Right kidney (tissue), 1 donor: ENCODE measurements around the gene SNED1.

Source experiments
- DNase-seq: peaks from one replicate; pipeline ENCODE4 v3.0.0-alpha.2; 2016

Gene SNED1

GRCh38 chr2:241110089-241110606 is 111.7 kb downstream of the SNED1 start:
- DNase-seq, result no peak

- DNase-seq, result no peak
Measured at GRCh38 chr2:241110607-241111439, 112.4 kb downstream of the SNED1 start.

GRCh38 chr2:241111440-241111805 is 113.0 kb downstream of the SNED1 start:
- DNase-seq, result no peak

GRCh38 chr2:241112046-241112445 is 113.6 kb downstream of the SNED1 start:
- no peak for DNase-seq

- DNase-seq, result no peak
Measured at GRCh38 chr2:241112592-241112991, 114.2 kb downstream of the SNED1 start.

- DNase-seq, result no peak
Measured at GRCh38 chr2:241114836-241115235, 116.4 kb downstream of the SNED1 start.

- no peak for DNase-seq
Measured at GRCh38 chr2:241115361-241115760, 116.9 kb downstream of the SNED1 start.

- DNase-seq, result no peak
Measured at GRCh38 chr2:241116606-241117560, 118.5 kb downstream of the SNED1 start.

- no peak for DNase-seq
Measured at GRCh38 chr2:241118737-241119505, 120.5 kb downstream of the SNED1 start.

- DNase-seq, result no peak
Measured at GRCh38 chr2:241120440-241120839, 122.0 kb downstream of the SNED1 start.

- DNase-seq, result no peak
Measured at GRCh38 chr2:241121008-241121407, 122.6 kb downstream of the SNED1 start.

- DNase-seq, result no peak
Measured at GRCh38 chr2:241122376-241123002, 124.1 kb downstream of the SNED1 start.

- DNase-seq, result no peak
Measured at GRCh38 chr2:241123816-241124536, 125.6 kb downstream of the SNED1 start.

- no peak for DNase-seq
Measured at GRCh38 chr2:241125626-241126025, 127.2 kb downstream of the SNED1 start.

GRCh38 chr2:241126201-241126611 is 127.8 kb downstream of the SNED1 start:
- DNase-seq, result no peak

- DNase-seq, result no peak
Measured at GRCh38 chr2:241126771-241127202, 128.4 kb downstream of the SNED1 start.

- no peak for DNase-seq
Measured at GRCh38 chr2:241128266-241128665, 129.8 kb downstream of the SNED1 start.

GRCh38 chr2:241129086-241129871 is 130.9 kb downstream of the SNED1 start:
- no peak for DNase-seq

- no peak for DNase-seq
Measured at GRCh38 chr2:241130316-241130715, 131.9 kb downstream of the SNED1 start.

GRCh38 chr2:241131531-241131930 is 133.1 kb downstream of the SNED1 start:
- DNase-seq, result no peak
